IMR-90 (cell line): ENCODE data around the gene ROBO1. TPM values are rescaled to one million over a fixed set of nuclear protein-coding genes. Genes with fewer than 3 reads are reported as not detected.

Experiments
- ATAC-seq: fragments of 200-7000 bp; cut with Tn5 transposase; 2 replicates; pipeline ENCODE4 v1.9.1; 2020; ENCODE audit warnings: low read depth, mild to moderate bottlenecking, moderate library complexity
- BruUV-seq: library from RNA; stranded (reverse); fragments of 400-500 nt; replicated peaks from 2 replicates; lab custom pipeline; 2021; lab: Mats Ljungman, UMichigan
- CTCF ChIA-PET: fragments of 300-600 bp; formaldehyde crosslinking; extraction: SDS; loops from one replicate; lab custom pipeline; 2021; ENCODE audit warnings: antibody characterized with exemption; lab: Yijun Ruan, JAX
- POLR2A ChIA-PET: fragments of 300-600 bp; sonication (Branson Sonifier 250); formaldehyde crosslinking; loops from one replicate; lab custom pipeline; 2022; ENCODE audit warnings: antibody characterized with exemption; ENCODE audit not compliant: unreplicated experiment; lab: Charles Lee
- DNase-seq: peaks from one replicate; pipeline ENCODE4 v3.0.0; 2013
- H2AFZ ChIP-seq: replicated peaks from 2 replicates; pipeline ENCODE3; 2013; ENCODE audit warnings: low read length, mild to moderate bottlenecking; ENCODE audit not compliant: poor library complexity
- H2AK5ac ChIP-seq: 2 replicates; pipeline ENCODE4 v1.6.1; 2013; ENCODE audit warnings: low read depth, low read length, inconsistent platforms
- H2AK9ac ChIP-seq: replicated peaks from 2 replicates; pipeline ENCODE3; 2013; ENCODE audit warnings: mild to moderate bottlenecking, low read depth, low read length, moderate library complexity; ENCODE audit not compliant: poor library complexity
- H2BK120ac ChIP-seq: 2 replicates; pipeline ENCODE4 v1.6.1; 2013; ENCODE audit warnings: low read depth, low read length, inconsistent platforms
- H2BK15ac ChIP-seq: 3 replicates; pipeline ENCODE4 v1.6.1; 2013; ENCODE audit warnings: low read depth, low read length, inconsistent platforms
- H2BK20ac ChIP-seq: 2 replicates; pipeline ENCODE4 v1.6.1; 2013; ENCODE audit warnings: low read depth, mild to moderate bottlenecking, inconsistent platforms, low read length, moderate library complexity
- H2BK5ac ChIP-seq: 2 replicates; pipeline ENCODE4 v1.6.1; 2013; ENCODE audit warnings: mild to moderate bottlenecking, low read depth, low read length, inconsistent platforms; ENCODE audit not compliant: poor library complexity, severe bottlenecking
- H3K14ac ChIP-seq: replicated peaks from 2 replicates; pipeline ENCODE4 v1.6.1; 2013; ENCODE audit warnings: low read depth, low read length, inconsistent platforms
- H3K18ac ChIP-seq: 2 replicates; pipeline ENCODE4 v1.6.1; 2013; ENCODE audit warnings: low read depth, low read length, control low read depth
- H3K23ac ChIP-seq: 2 replicates; pipeline ENCODE4 v1.6.1; 2013; ENCODE audit warnings: low read depth, low read length, inconsistent platforms
- H3K27ac ChIP-seq: 2 replicates; pipeline ENCODE4 v1.5.1; 2013; ENCODE audit warnings: mild to moderate bottlenecking, control low read depth, low read length; ENCODE audit not compliant: insufficient read depth
- H3K27me3 ChIP-seq: 2 replicates; pipeline ENCODE4 v1.6.1; 2013; ENCODE audit warnings: low read length; ENCODE audit not compliant: control insufficient read depth, insufficient read depth
- H3K36me3 ChIP-seq: 2 replicates; pipeline ENCODE4 v1.6.1; 2013; ENCODE audit warnings: low read length, mixed read lengths; ENCODE audit not compliant: control insufficient read depth, insufficient read depth
- H3K4ac ChIP-seq: 2 replicates; pipeline ENCODE4 v1.6.1; 2013; ENCODE audit warnings: low read depth, low read length, inconsistent platforms
- H3K4me1 ChIP-seq: 2 replicates; pipeline ENCODE4 v1.6.1; 2013; ENCODE audit warnings: low read length, mixed read lengths; ENCODE audit not compliant: control insufficient read depth, insufficient read depth
- H3K4me2 ChIP-seq: 2 replicates; pipeline ENCODE4 v1.6.1; 2013; ENCODE audit warnings: low read depth, mild to moderate bottlenecking, control low read depth, low read length, moderate library complexity
- H3K4me3 ChIP-seq: 2 replicates; pipeline ENCODE4 v1.5.1; 2013; ENCODE audit warnings: low read depth, mild to moderate bottlenecking, control low read depth, low read length, moderate library complexity; ENCODE audit not compliant: insufficient read depth
- H3K56ac ChIP-seq: 2 replicates; pipeline ENCODE4 v1.6.1; 2013; ENCODE audit warnings: low read length, inconsistent platforms; ENCODE audit not compliant: insufficient read depth; ENCODE audit errors: extremely low read depth
- H3K79me1 ChIP-seq, 2 experiments: 2 replicates each; pipeline ENCODE4 v1.6.1; 2013; ENCODE audit warnings: low read length in 2 of 2, inconsistent platforms in 1 of 2, low read depth in 1 of 2
- H3K9ac ChIP-seq: 2 replicates; pipeline ENCODE4 v1.6.1; 2013; ENCODE audit warnings: low read depth, low read length, control low read depth
- H3K9me1 ChIP-seq: 2 replicates; pipeline ENCODE4 v1.6.1; 2013; ENCODE audit warnings: low read length, inconsistent platforms; ENCODE audit not compliant: insufficient read depth
- H3K9me3 ChIP-seq: 2 replicates; pipeline ENCODE4 v1.6.1; 2013; ENCODE audit warnings: low read length; ENCODE audit not compliant: control insufficient read depth, insufficient read depth
- H4K20me1 ChIP-seq: 2 replicates; pipeline ENCODE4 v1.6.1; 2013; ENCODE audit warnings: low read length, inconsistent platforms; ENCODE audit not compliant: insufficient read depth
- H4K5ac ChIP-seq: 2 replicates; pipeline ENCODE4 v1.6.1; 2013; ENCODE audit warnings: mild to moderate bottlenecking, low read depth, low read length, control low read depth
- H4K8ac ChIP-seq, 2 experiments: 2 replicates each; pipeline ENCODE4 v1.6.1; 2013; ENCODE audit warnings: low read depth in 2 of 2, low read length in 2 of 2, control low read depth in 1 of 2, inconsistent platforms in 1 of 2
- H4K91ac ChIP-seq: 2 replicates; pipeline ENCODE4 v1.6.1; 2013; ENCODE audit warnings: low read depth, low read length, inconsistent platforms; ENCODE audit not compliant: insufficient read depth
- BHLHE40 ChIP-seq: fragments of 150-350 bp; IDR thresholded peaks from 2 replicates; pipeline ENCODE4 v1.6.1; 2016; ENCODE audit warnings: mild to moderate bottlenecking, low read depth, low read length
- CHD1 ChIP-seq: IDR thresholded peaks from 2 replicates; pipeline ENCODE4 v1.6.1; 2012; ENCODE audit warnings: low read depth, low read length, improper control_type of control experiment
- FOS ChIP-seq: fragments of 150-350 bp; IDR thresholded peaks from 2 replicates; pipeline ENCODE4 v1.6.1; 2016; ENCODE audit warnings: low read depth, low read length
- MXI1 ChIP-seq: IDR thresholded peaks from 2 replicates; pipeline ENCODE4 v1.6.1; 2012; ENCODE audit warnings: low read depth, mild to moderate bottlenecking, low read length, moderate library complexity, borderline replicate concordance
- POLR2A ChIP-seq: IDR thresholded peaks from 2 replicates; pipeline ENCODE4 v1.6.1; 2012; ENCODE audit warnings: mild to moderate bottlenecking, low read depth, low read length
- SMC3 ChIP-seq: fragments of 150-350 bp; IDR thresholded peaks from 2 replicates; pipeline ENCODE4 v1.6.1; 2016; ENCODE audit warnings: low read depth, mild to moderate bottlenecking, antibody characterized with exemption, low read length, moderate library complexity
- USF2 ChIP-seq: fragments of 150-350 bp; IDR thresholded peaks from 2 replicates; pipeline ENCODE4 v1.6.1; 2017; ENCODE audit warnings: mild to moderate bottlenecking, antibody characterized with exemption, low read length, low read depth
- WGBS, 2 experiments: methylation state at CpG; one replicate each; pipeline versions ENCODE4 v1.1.5 to v1.1.7; 2013; ENCODE audit warnings: missing lambda C conversion rate in 2 of 2; ENCODE audit not compliant: insufficient read length in 1 of 2; ENCODE audit errors: extremely low coverage in 2 of 2; 5-methylcytosine and 5-hydroxymethylcytosine counted together
- dilution Hi-C: fragments of 300-500 bp; cut with HindIII; formaldehyde crosslinking; loops from one replicate; pipeline ENCODE4 v1.14.3; 2018; ENCODE audit warnings: low sequenced_read_pairs; ENCODE audit not compliant: unreplicated experiment
- in situ Hi-C: fragments of 300-500 bp; cut with MboI; formaldehyde crosslinking; loops from 3 replicates; pipeline ENCODE4 v1.14.3; 2019; ENCODE audit warnings: low sequenced_read_pairs, inconsistent platforms, mixed read lengths
- intact Hi-C: fragments of 100-400 bp; cut with micrococcal nuclease; formaldehyde crosslinking; loops from 2 replicates; pipeline ENCODE4 v1.10.0; 2022
- polyA plus RNA-seq, 3 experiments: library from polyadenylated mRNA; depleted of rRNA; stranded (reverse); fragments of >200 nt; gene quantifications; 2 replicates each; pipeline ENCODE4 v1.2.3, GENCODE V29; 2012; ENCODE audit warnings: low replicate concordance in 1 of 3
- total RNA-seq: library from RNA; depleted of rRNA; stranded (reverse); fragments of >200 nt; gene quantifications from 2 replicates; pipeline ENCODE4 v1.2.3, GENCODE V29; 2012

ROBO1 gene
- total and polyA plus RNA-seq, 2 of the 4 experiments (the other 2 are of a cell fraction): 24.1 to 53.9 TPM

- Histone ChIP-seq H2BK20ac (no peak overlapping the region), H3K4ac (no peak overlapping the region), H3K56ac (no peak overlapping the region), H3K9ac (no peak overlapping the region), H2AK5ac (no peak overlapping the region), H2AK9ac (no peak overlapping the region), H2BK120ac (no peak overlapping the region), H3K9me3 (no peaks in the 10 kb centered on the region), H4K91ac (no peak overlapping the region), H3K14ac (no peak overlapping the region), H4K8ac (no peak overlapping the region), H3K9me1 (no peaks in the 10 kb centered on the region), H4K20me1 (no peaks in the 10 kb centered on the region), H3K23ac (no peak overlapping the region), H3K4me1 (peaks cover 2% of the 10 kb centered on the region), H2AFZ (no peak overlapping the region), H3K4me3 (no peak overlapping the region), H3K27me3 (no peaks in the 10 kb centered on the region), H2BK15ac (no peak overlapping the region), H3K79me1 (peaks cover 0 to 2% of the 10 kb centered on the region in 2 experiments; a peak in 2 of 4 replicates), H2BK5ac (no peak overlapping the region), H3K36me3 (no peaks in the 10 kb centered on the region), H4K5ac (no peak overlapping the region), H3K4me2 (no peak overlapping the region), H3K18ac (no peak overlapping the region), H3K27ac (no peak overlapping the region)
- in situ Hi-C loops: no loop called here
- ATAC-seq: no peak
- BruUV-seq: no TSS peak
- dilution Hi-C loops: no loop called here
- 100% methylated on average over 1 of the region's 4 CpGs; no CpG with 5 or more reads in 1 of the 2 experiments for WGBS, 2 experiments
- ChIA-PET POLR2A (no interaction called here), CTCF (no interaction called here)
- DNase-seq: no peak
- TF ChIP-seq MXI1 (no peak), FOS (no peak), SMC3 (no peak), BHLHE40 (no peak), POLR2A (no peak), USF2 (no peak), CHD1 (no peak)
- intact Hi-C loops: no loop called here
These were observed 940.2 kb downstream of the ROBO1 start for GRCh38 chr3:78827618-78828017.
